H1 (cell line): ENCODE data around the gene MICALL1. TPM values are rescaled to one million over a fixed set of nuclear protein-coding genes. Genes with fewer than 3 reads are reported as not detected.

Experiments
- CTCF ChIA-PET: fragments of 300-600 bp; sonication (Branson Sonifier 250); formaldehyde crosslinking; loops from one replicate; lab custom pipeline; 2021; ENCODE audit not compliant: partially characterized antibody; lab: Charles Lee
- POLR2A ChIA-PET: fragments of 300-600 bp; sonication (Branson Sonifier 250); formaldehyde crosslinking; loops from one replicate; lab custom pipeline; 2021; ENCODE audit warnings: inconsistent platforms; ENCODE audit not compliant: partially characterized antibody; lab: Charles Lee
- DNase-seq, 2 experiments: peaks; one replicate each; pipeline versions ENCODE4 v3.0.0 to v3.0.0-alpha.2; 2010 to 2022; ENCODE audit warnings: low spot score in 2 of 2, low read depth in 1 of 2, mixed read lengths in 1 of 2
- FAIRE-seq: peaks from 2 replicates; lab custom pipeline; 2011; peaks lifted over from hg19 to GRCh38; lab: Jason Lieb, UNC
- H2AFZ ChIP-seq: 2 replicates; pipeline ENCODE4 v1.8.1; 2012; ENCODE audit warnings: low read length, inconsistent platforms
- H2AK5ac ChIP-seq: 2 replicates; pipeline ENCODE4 v1.6.1; 2013; ENCODE audit warnings: low read depth, low read length
- H2BK120ac ChIP-seq: replicated peaks from 2 replicates; pipeline ENCODE3; 2013; ENCODE audit warnings: low read depth, low read length, inconsistent platforms
- H2BK12ac ChIP-seq: 2 replicates; pipeline ENCODE4 v1.6.1; 2013; ENCODE audit warnings: low read depth, low read length
- H2BK15ac ChIP-seq: 2 replicates; pipeline ENCODE4 v1.6.1; 2013; ENCODE audit warnings: low read length
- H2BK20ac ChIP-seq: 2 replicates; pipeline ENCODE4 v1.6.1; 2013; ENCODE audit warnings: low read length
- H2BK5ac ChIP-seq: 2 replicates; pipeline ENCODE4 v1.6.1; 2013; ENCODE audit warnings: low read depth, low read length
- H3K14ac ChIP-seq: 2 replicates; pipeline ENCODE4 v1.6.1; 2013; ENCODE audit warnings: inconsistent platforms; ENCODE audit not compliant: insufficient read length
- H3K18ac ChIP-seq: 2 replicates; pipeline ENCODE4 v1.6.1; 2013; ENCODE audit warnings: low read length; ENCODE audit errors: extremely low read depth
- H3K23ac ChIP-seq: 2 replicates; pipeline ENCODE4 v1.6.1; 2013; ENCODE audit warnings: inconsistent platforms; ENCODE audit not compliant: insufficient read length
- H3K23me2 ChIP-seq: 2 replicates; pipeline ENCODE4 v1.6.1; 2013; ENCODE audit warnings: low read depth, low read length
- H3K27ac ChIP-seq: 2 replicates; pipeline ENCODE4 v1.6.1; 2011; ENCODE audit warnings: low read depth, low read length, inconsistent platforms
- H3K27me3 ChIP-seq, 4 experiments: replicated peaks in 1 of 4; 1 replicate in 1 of 4; 2 replicates in 3 of 4; pipeline versions ENCODE4 v1.6.1 to v1.8.1; 2011 to 2013; ENCODE audit warnings: low read length in 3 of 4, mild to moderate bottlenecking in 3 of 4, inconsistent platforms in 2 of 4, mixed read lengths in 2 of 4, moderate library complexity in 1 of 4; ENCODE audit not compliant: control insufficient read depth in 3 of 4, insufficient read depth in 3 of 4; ENCODE audit errors: extremely low read depth in 1 of 4
- H3K36me3 ChIP-seq, 4 experiments: 2 replicates each; pipeline versions ENCODE4 v1.6.1 to v1.8.1; 2011 to 2013; ENCODE audit warnings: mild to moderate bottlenecking in 4 of 4, low read length in 3 of 4, moderate library complexity in 2 of 4, control low read depth in 1 of 4, inconsistent platforms in 1 of 4; ENCODE audit not compliant: insufficient read depth in 4 of 4, control insufficient read depth in 2 of 4
- H3K4ac ChIP-seq: replicated peaks from 2 replicates; pipeline ENCODE3; 2013; ENCODE audit warnings: low read length, low read depth, mixed read lengths, inconsistent platforms; ENCODE audit not compliant: insufficient read length
- H3K4me1 ChIP-seq, 4 experiments: replicated peaks in 1 of 4; 1 replicate in 1 of 4; 2 replicates in 3 of 4; pipeline versions ENCODE4 v1.6.1 to v1.8.1; 2011 to 2013; ENCODE audit warnings: low read length in 3 of 4, inconsistent platforms in 2 of 4, mixed read lengths in 1 of 4; ENCODE audit not compliant: insufficient read depth in 4 of 4, control insufficient read depth in 3 of 4
- H3K4me2 ChIP-seq, 2 experiments: 2 replicates each; pipeline versions ENCODE4 v1.6.1 to v1.8.1; 2011 to 2013; ENCODE audit warnings: low read depth in 2 of 2, low read length in 2 of 2, control low read depth in 1 of 2, inconsistent platforms in 1 of 2, mild to moderate bottlenecking in 1 of 2; ENCODE audit not compliant: insufficient read depth in 1 of 2
- H3K4me3 ChIP-seq, 4 experiments: fragments of 200-600, 300-600 bp in 1 of 4; sonication (generic), shearing (Covaris generic), sonication (Bioruptor Twin) in 1 of 4; 2 replicates each; pipeline versions ENCODE4 v1.5.1 to v1.8.1; 2011 to 2016; ENCODE audit warnings: low read length in 4 of 4, low read depth in 3 of 4, control low read depth in 2 of 4, inconsistent platforms in 2 of 4, mild to moderate bottlenecking in 2 of 4, mixed read lengths in 1 of 4, moderate library complexity in 1 of 4; ENCODE audit not compliant: insufficient read depth in 2 of 4; ENCODE audit errors: extremely low read depth in 1 of 4
- H3K56ac ChIP-seq: replicated peaks from 2 replicates; pipeline ENCODE3; 2013; ENCODE audit warnings: low read depth, mild to moderate bottlenecking, mixed read lengths, low read length, inconsistent platforms; ENCODE audit not compliant: insufficient read length
- H3K79me1 ChIP-seq: 2 replicates; pipeline ENCODE4 v1.6.1; 2013; ENCODE audit warnings: low read depth, low read length, control low read depth
- H3K79me2 ChIP-seq, 2 experiments: 2 replicates each; pipeline versions ENCODE4 v1.6.1 to v1.8.1; 2012 to 2013; ENCODE audit warnings: low read length in 2 of 2, mild to moderate bottlenecking in 2 of 2, inconsistent platforms in 1 of 2; ENCODE audit not compliant: insufficient read depth in 2 of 2, control insufficient read depth in 1 of 2
- H3K9ac ChIP-seq, 4 experiments: replicated peaks in 1 of 4; 1 replicate in 1 of 4; 2 replicates in 3 of 4; pipeline versions ENCODE4 v1.6.1 to v1.8.1; 2011 to 2013; ENCODE audit warnings: low read depth in 3 of 4, low read length in 3 of 4, control low read depth in 2 of 4, mild to moderate bottlenecking in 2 of 4, moderate library complexity in 2 of 4, inconsistent platforms in 1 of 4; ENCODE audit errors: extremely low read depth in 1 of 4
- H3K9me3 ChIP-seq, 2 experiments: 2 replicates each; pipeline versions ENCODE4 v1.6.1 to v1.8.1; 2012 to 2013; ENCODE audit warnings: mild to moderate bottlenecking in 2 of 2, moderate library complexity in 2 of 2, control low read depth in 1 of 2, inconsistent platforms in 1 of 2, low read depth in 1 of 2, low read length in 1 of 2, mixed read lengths in 1 of 2; ENCODE audit not compliant: insufficient read depth in 2 of 2
- H4K20me1 ChIP-seq, 2 experiments: replicated peaks in 1 of 2; 2 replicates each; pipeline versions ENCODE3 to v1.8.1; 2011 to 2013; ENCODE audit warnings: inconsistent platforms in 2 of 2, low read length in 2 of 2, mild to moderate bottlenecking in 1 of 2; ENCODE audit not compliant: insufficient read depth in 2 of 2, control insufficient read depth in 1 of 2
- H4K5ac ChIP-seq: 2 replicates; pipeline ENCODE4 v1.6.1; 2013; ENCODE audit warnings: low read length, low read depth, mixed read lengths, inconsistent platforms; ENCODE audit not compliant: insufficient read length
- H4K8ac ChIP-seq: 2 replicates; pipeline ENCODE4 v1.8.0; 2013; ENCODE audit warnings: mild to moderate bottlenecking, moderate library complexity, low read length, inconsistent platforms; ENCODE audit not compliant: insufficient read depth; ENCODE audit errors: extremely low read depth
- H4K91ac ChIP-seq: replicated peaks from 2 replicates; pipeline ENCODE3; 2013; ENCODE audit warnings: low read length, mixed read lengths, inconsistent platforms; ENCODE audit not compliant: insufficient read length
- CREB1 ChIP-seq: IDR thresholded peaks from 2 replicates; pipeline ENCODE4 v1.6.1; 2012; ENCODE audit warnings: inconsistent platforms
- NANOG ChIP-seq: IDR thresholded peaks from 2 replicates; pipeline ENCODE4 v1.6.1; 2011; ENCODE audit warnings: low read length, low read depth, mild to moderate bottlenecking, inconsistent platforms; ENCODE audit not compliant: insufficient read depth, poor library complexity, severe bottlenecking
- RNF2 ChIP-seq: fragments of 200-900, 300-1000 bp; sonication (generic); IDR thresholded peaks from 2 replicates; pipeline ENCODE4 v1.7.1; 2016; ENCODE audit warnings: borderline replicate concordance, low read depth, mild to moderate bottlenecking, antibody characterized with exemption, low read length; ENCODE audit not compliant: poor library complexity, severe bottlenecking; ENCODE audit errors: missing control alignments
- SAP30 ChIP-seq: fragments of 300-600 bp; sonication (generic); IDR thresholded peaks from 2 replicates; pipeline ENCODE4 v1.7.1; 2012; ENCODE audit warnings: low read length, moderate library complexity, mild to moderate bottlenecking, inconsistent platforms; ENCODE audit not compliant: insufficient read depth, insufficient replicate concordance
- SIRT6 ChIP-seq: IDR thresholded peaks from one replicate; pipeline ENCODE4 v1.7.1; 2012; ENCODE audit warnings: low read length, inconsistent platforms
- SUZ12 ChIP-seq: fragments of 200-600 bp; sonication (generic); IDR thresholded peaks from 2 replicates; pipeline ENCODE4 v1.6.1; 2012; ENCODE audit warnings: mild to moderate bottlenecking, inconsistent platforms, low read length, moderate library complexity, mixed read lengths
- TCF12 ChIP-seq: IDR thresholded peaks from 2 replicates; pipeline ENCODE4 v1.6.1; 2011; ENCODE audit warnings: low read depth, mild to moderate bottlenecking, low read length
- WGBS, 2 experiments: shearing (Covaris generic) in 1 of 2; methylation state at CpG; one replicate each; pipeline versions ENCODE4 v1.1.6 to v1.1.7; 2013 to 2015; ENCODE audit warnings: low lambda C conversion rate in 2 of 2, mixed read lengths in 2 of 2, inconsistent platforms in 1 of 2, low coverage in 1 of 2, missing lambda C conversion rate in 1 of 2; ENCODE audit not compliant: insufficient replicate concordance in 2 of 2, insufficient coverage in 1 of 2, insufficient read length in 1 of 2; ENCODE audit errors: extremely low coverage in 1 of 2, missing lambda C conversion rate in 1 of 2; 5-methylcytosine and 5-hydroxymethylcytosine counted together
- polyA plus RNA-seq, 7 experiments: library from polyadenylated mRNA; depleted of rRNA in 3 of 7; stranded (reverse) in 5 of 7; unstranded in 2 of 7; fragments of >200 nt in 5 of 7; fragments of 200-250 nt in 2 of 7; gene quantifications; 1 replicate in 5 of 7; 2 replicates in 1 of 7; 4 replicates in 1 of 7; pipeline versions ENCODE4 v1.2.1 to v1.2.3, GENCODE V29; 2011 to 2013; ENCODE audit warnings: missing spikeins in 2 of 7, mixed read lengths in 2 of 7
- total RNA-seq: library from RNA; stranded (reverse); fragmentation: NEBNext Ultra II Directional; extraction: Animal tissue kit (Norgen Biotek cat#: 25700); gene quantifications from 2 replicates; pipeline ENCODE4 v1.2.1, GENCODE V29; 2021
- TF ChIP-seq, protein P1 (sequence below): IDR thresholded peaks from 2 replicates; pipeline ENCODE4 v1.6.1; 2012; ENCODE audit warnings: inconsistent platforms
- TF ChIP-seq, protein P2 (sequence below), 3 experiments: IDR thresholded peaks; 1 replicate in 2 of 3; 2 replicates in 1 of 3; pipeline versions ENCODE4 v1.5.1 to v1.6.1; 2011; ENCODE audit warnings: low read length in 3 of 3, mild to moderate bottlenecking in 3 of 3, inconsistent platforms in 2 of 3, low read depth in 1 of 3, moderate library complexity in 1 of 3; ENCODE audit not compliant: insufficient read depth in 1 of 3; ENCODE audit errors: control extremely low read depth in 1 of 3

MICALL1 gene
- total and polyA plus RNA-seq, 2 of the 8 experiments (the other 6 are each of a cell fraction or from before 2014, with no cell fraction given) = 17.7 to 32.1 TPM

DNA sequence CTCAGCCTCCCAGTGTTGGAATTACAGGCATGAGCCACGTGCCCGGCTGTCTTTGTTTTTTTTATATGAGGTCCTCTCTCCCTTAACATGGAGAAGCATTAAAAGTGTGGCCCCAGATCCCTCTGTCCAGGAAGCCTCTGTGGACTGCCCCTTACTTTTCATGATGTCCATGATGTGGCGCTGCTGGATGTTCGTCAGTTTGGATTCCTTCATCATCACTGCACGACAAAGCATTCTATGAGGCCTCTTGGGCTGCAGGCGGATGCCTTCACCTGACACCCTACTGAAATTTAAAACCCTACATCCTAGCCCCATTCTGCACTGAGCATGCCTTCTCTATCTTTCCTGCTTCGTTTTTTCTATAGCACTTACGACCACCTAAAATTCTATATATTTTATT lies 45.2 kb downstream of the MICALL1 start:
- H3K18ac ChIP-seq = peak overlapping the region; percentile 32
- no peak overlapping the region for H3K9ac ChIP-seq
- no peak overlapping the region for H2BK15ac ChIP-seq
- no peak overlapping the region for H3K4ac ChIP-seq
- no peak overlapping the region for H4K91ac ChIP-seq
- no peak overlapping the region for H3K14ac ChIP-seq
- no peak overlapping the region for H2BK20ac ChIP-seq
- H3K56ac ChIP-seq = no peak overlapping the region
- H3K79me2 ChIP-seq = peaks cover 0 to 14% of the 10 kb centered on the region in 2 experiments; a peak in 2 of 4 replicates
- H2BK12ac ChIP-seq = no peak overlapping the region
- no peaks in the 10 kb centered on the region for H4K20me1 ChIP-seq
- no peak overlapping the region for H4K5ac ChIP-seq
- no peak overlapping the region for H4K8ac ChIP-seq
- H2BK5ac ChIP-seq = no peak overlapping the region
- no peak overlapping the region for H3K27ac ChIP-seq
- H2AK5ac ChIP-seq = no peak overlapping the region
- WGBS, 2 experiments = 70% methylated on average over 8 of the region's 8 CpGs; no CpG with 5 or more reads in 1 of the 2 experiments
- no peak overlapping the region for H3K4me2 ChIP-seq
- no peaks in the 10 kb centered on the region; a peak in 1 of 8 replicates for H3K36me3 ChIP-seq
- H2AFZ ChIP-seq = no peak overlapping the region
- no peaks in the 10 kb centered on the region; a peak in 4 of 7 replicates for H3K27me3 ChIP-seq
- H3K4me3 ChIP-seq = no peak overlapping the region
- H2BK120ac ChIP-seq = no peak overlapping the region
- H3K4me1 ChIP-seq = peaks cover 0 to 10% (median 4%) of the 10 kb centered on the region in 4 experiments; a peak in 4 of 7 replicates
- H3K79me1 ChIP-seq = peaks cover 4% of the 10 kb centered on the region; the same call in 1 of the 2 replicates
- no peaks in the 10 kb centered on the region for H3K9me3 ChIP-seq
- DNase-seq = no peak
- no peak for FAIRE-seq
- CTCF ChIA-PET = interaction anchor here (0.6 to 7.9 kb wide), 9 partner anchors 10 to 375 kb away, joined by 3 to 48 read pairs (median 3); no protein-coding TSS in a partner anchor
- TF ChIP-seq TCF12 (no peak), SUZ12 (no peak), CREB1 (peak; percentile 90), NANOG (no peak), SAP30 (no peak), RNF2 (no peak), SIRT6 (no peak)
- TF ChIP-seq, protein P1, sequence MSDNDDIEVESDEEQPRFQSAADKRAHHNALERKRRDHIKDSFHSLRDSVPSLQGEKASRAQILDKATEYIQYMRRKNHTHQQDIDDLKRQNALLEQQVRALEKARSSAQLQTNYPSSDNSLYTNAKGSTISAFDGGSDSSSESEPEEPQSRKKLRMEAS = no peak
- TF ChIP-seq, protein P2, sequence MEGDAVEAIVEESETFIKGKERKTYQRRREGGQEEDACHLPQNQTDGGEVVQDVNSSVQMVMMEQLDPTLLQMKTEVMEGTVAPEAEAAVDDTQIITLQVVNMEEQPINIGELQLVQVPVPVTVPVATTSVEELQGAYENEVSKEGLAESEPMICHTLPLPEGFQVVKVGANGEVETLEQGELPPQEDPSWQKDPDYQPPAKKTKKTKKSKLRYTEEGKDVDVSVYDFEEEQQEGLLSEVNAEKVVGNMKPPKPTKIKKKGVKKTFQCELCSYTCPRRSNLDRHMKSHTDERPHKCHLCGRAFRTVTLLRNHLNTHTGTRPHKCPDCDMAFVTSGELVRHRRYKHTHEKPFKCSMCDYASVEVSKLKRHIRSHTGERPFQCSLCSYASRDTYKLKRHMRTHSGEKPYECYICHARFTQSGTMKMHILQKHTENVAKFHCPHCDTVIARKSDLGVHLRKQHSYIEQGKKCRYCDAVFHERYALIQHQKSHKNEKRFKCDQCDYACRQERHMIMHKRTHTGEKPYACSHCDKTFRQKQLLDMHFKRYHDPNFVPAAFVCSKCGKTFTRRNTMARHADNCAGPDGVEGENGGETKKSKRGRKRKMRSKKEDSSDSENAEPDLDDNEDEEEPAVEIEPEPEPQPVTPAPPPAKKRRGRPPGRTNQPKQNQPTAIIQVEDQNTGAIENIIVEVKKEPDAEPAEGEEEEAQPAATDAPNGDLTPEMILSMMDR (IDR thresholded peaks at IDR 0.05; ENCODE audit: control extremely low read depth in 1 of 3, insufficient read depth in 1 of 3, low read depth in 1 of 3, low read length in 3 of 3) = peak in 1 of 3 experiments; percentile 20; a peak in 1 of 4 replicates
- no peak overlapping the region for H3K23ac ChIP-seq
- POLR2A ChIA-PET = interaction anchor here (1.4 to 1.7 kb wide), 3 partner anchors 10 to 58 kb away, joined by 3 to 4 read pairs (median 4); partner anchors contain the start of gene MICALL1
- peaks cover 6% of the 10 kb centered on the region for H3K23me2 ChIP-seq
